MCF 10A (cell line): ENCODE measurements around the gene CEMP1. TPM values are rescaled to one million over a fixed set of nuclear protein-coding genes. Genes with fewer than 3 reads are reported as not detected.

Experiments
- BruUV-seq: library from RNA; stranded (reverse); fragments of 400-500 nt; replicated peaks from 2 replicates; lab custom pipeline; 2021; lab: Mats Ljungman, UMichigan
- CTCF ChIA-PET: fragments of 300-600 bp; sonication (Branson Sonifier 250); formaldehyde crosslinking; extraction: SDS; loops from one replicate; lab custom pipeline; 2021; ENCODE audit warnings: antibody characterized with exemption, inconsistent platforms; lab: Yijun Ruan, JAX
- POLR2A ChIA-PET: fragments of 300-600, 350-650 bp; sonication (Branson Sonifier 250); formaldehyde crosslinking; extraction: SDS; loops from one replicate; lab custom pipeline; 2020; ENCODE audit warnings: antibody characterized with exemption, inconsistent platforms; lab: Yijun Ruan, JAX
- DNase-seq: peaks from one replicate; pipeline ENCODE4 v3.0.0-alpha.2; 2018; ENCODE audit not compliant: unreplicated experiment
- H3K27ac Mint-ChIP-seq: one replicate; pipeline ENCODE4 v1.8.0; 2022; ENCODE audit warnings: mild to moderate bottlenecking, low read depth, mixed read lengths; ENCODE audit not compliant: unreplicated experiment
- H3K27me3 Mint-ChIP-seq: one replicate; pipeline ENCODE4 v1.8.0; 2022; ENCODE audit warnings: mixed read lengths; ENCODE audit not compliant: insufficient read depth, unreplicated experiment
- H3K36me3 Mint-ChIP-seq: one replicate; pipeline ENCODE4 v1.8.0; 2022; ENCODE audit warnings: mild to moderate bottlenecking, moderate library complexity, mixed read lengths; ENCODE audit not compliant: insufficient read depth, unreplicated experiment
- H3K4me1 Mint-ChIP-seq: one replicate; pipeline ENCODE4 v1.8.0; 2022; ENCODE audit warnings: mixed read lengths; ENCODE audit not compliant: insufficient read depth, unreplicated experiment
- H3K4me3 Mint-ChIP-seq: one replicate; pipeline ENCODE4 v1.8.0; 2022; ENCODE audit warnings: mild to moderate bottlenecking, moderate library complexity, mixed read lengths; ENCODE audit not compliant: unreplicated experiment
- H3K9me3 Mint-ChIP-seq: one replicate; pipeline ENCODE4 v1.8.0; 2022; ENCODE audit warnings: mixed read lengths; ENCODE audit not compliant: unreplicated experiment
- CTCF ChIP-seq: fragments of 200-600 bp; IDR thresholded peaks from one replicate; pipeline ENCODE4 v1.8.0; 2022; ENCODE audit warnings: antibody characterized with exemption, mild to moderate bottlenecking; ENCODE audit not compliant: unreplicated experiment
- intact Hi-C: fragments of 100-400 bp; cut with micrococcal nuclease; formaldehyde crosslinking; loops from 2 replicates; pipeline ENCODE4 v1.14.1; 2022
- total RNA-seq: library from RNA; stranded (reverse); gene quantifications from 2 replicates; pipeline ENCODE4 v1.2.3, GENCODE V29; 2022

Gene CEMP1
- total RNA-seq, 1 experiment from 2014 or later, result not detected

GRCh38 chr16:2529961-2530628 is 1.1 kb downstream of the CEMP1 start:
- H3K27me3 Mint-ChIP-seq, result no peaks in the 10 kb centered on the region
- no peak overlapping the region for H3K4me3 Mint-ChIP-seq
- intact Hi-C loops, result no loop called here
- H3K36me3 Mint-ChIP-seq, result peaks cover 21% of the 10 kb centered on the region
- DNase-seq, result no peak
- peaks cover 20% of the 10 kb centered on the region for H3K4me1 Mint-ChIP-seq
- BruUV-seq, result no TSS peak
- POLR2A ChIA-PET, result interaction anchor here (3.4 to 3.8 kb wide), 2 partner anchors 11 to 15 kb away, joined by 57 to 62 read pairs; partner anchors contain the start of genes AMDHD2 and ATP6V0C
- CTCF ChIA-PET, result no interaction called here
- no peak for TF ChIP-seq CTCF
- no peaks in the 10 kb centered on the region for H3K9me3 Mint-ChIP-seq
- no peak overlapping the region for H3K27ac Mint-ChIP-seq

- Mint-ChIP-seq H3K4me1 (peaks cover 23% of the 10 kb centered on the region), H3K36me3 (peaks cover 28% of the 10 kb centered on the region), H3K27me3 (no peaks in the 10 kb centered on the region), H3K4me3 (no peak overlapping the region), H3K9me3 (no peaks in the 10 kb centered on the region), H3K27ac (no peak overlapping the region)
- no peak for TF ChIP-seq CTCF
- intact Hi-C loops, result no loop called here
- POLR2A ChIA-PET, result interaction anchor here (0.7 kb wide), 1 partner anchor 62 kb away, joined by 3 read pairs; no protein-coding TSS in a partner anchor
- DNase-seq, result no peak
- CTCF ChIA-PET, result no interaction called here
- BruUV-seq, result no TSS peak
Measured at GRCh38 chr16:2529061-2529931, 1.9 kb downstream of the CEMP1 start.

GRCh38 chr16:2528161-2529060 is 2.8 kb downstream of the CEMP1 start:
- H3K4me1 Mint-ChIP-seq, result peaks cover 25% of the 10 kb centered on the region
- no peak overlapping the region for H3K27ac Mint-ChIP-seq
- POLR2A ChIA-PET, result no interaction called here
- no peak for TF ChIP-seq CTCF
- CTCF ChIA-PET, result no interaction called here
- H3K36me3 Mint-ChIP-seq, result peaks cover 37% of the 10 kb centered on the region
- H3K9me3 Mint-ChIP-seq, result no peaks in the 10 kb centered on the region
- no TSS peak for BruUV-seq
- no peak overlapping the region for H3K4me3 Mint-ChIP-seq
- intact Hi-C loops, result no loop called here
- no peaks in the 10 kb centered on the region for H3K27me3 Mint-ChIP-seq
- no peak for DNase-seq
